MCF 10A (cell line): ENCODE results near the gene POP7. TPM values are rescaled to one million over a fixed set of nuclear protein-coding genes. Genes with fewer than 3 reads are reported as not detected.

Source experiments
- BruUV-seq: library from RNA; stranded (reverse); fragments of 400-500 nt; replicated peaks from 2 replicates; lab custom pipeline; 2021; lab: Mats Ljungman, UMichigan
- CTCF ChIA-PET: fragments of 300-600 bp; sonication (Branson Sonifier 250); formaldehyde crosslinking; extraction: SDS; loops from one replicate; lab custom pipeline; 2021; ENCODE audit warnings: antibody characterized with exemption, inconsistent platforms; lab: Yijun Ruan, JAX
- POLR2A ChIA-PET: fragments of 300-600, 350-650 bp; sonication (Branson Sonifier 250); formaldehyde crosslinking; extraction: SDS; loops from one replicate; lab custom pipeline; 2020; ENCODE audit warnings: antibody characterized with exemption, inconsistent platforms; lab: Yijun Ruan, JAX
- DNase-seq: peaks from one replicate; pipeline ENCODE4 v3.0.0-alpha.2; 2018; ENCODE audit not compliant: unreplicated experiment
- H3K27ac Mint-ChIP-seq: one replicate; pipeline ENCODE4 v1.8.0; 2022; ENCODE audit warnings: mild to moderate bottlenecking, low read depth, mixed read lengths; ENCODE audit not compliant: unreplicated experiment
- H3K27me3 Mint-ChIP-seq: one replicate; pipeline ENCODE4 v1.8.0; 2022; ENCODE audit warnings: mixed read lengths; ENCODE audit not compliant: insufficient read depth, unreplicated experiment
- H3K36me3 Mint-ChIP-seq: one replicate; pipeline ENCODE4 v1.8.0; 2022; ENCODE audit warnings: mild to moderate bottlenecking, moderate library complexity, mixed read lengths; ENCODE audit not compliant: insufficient read depth, unreplicated experiment
- H3K4me1 Mint-ChIP-seq: one replicate; pipeline ENCODE4 v1.8.0; 2022; ENCODE audit warnings: mixed read lengths; ENCODE audit not compliant: insufficient read depth, unreplicated experiment
- H3K4me3 Mint-ChIP-seq: one replicate; pipeline ENCODE4 v1.8.0; 2022; ENCODE audit warnings: mild to moderate bottlenecking, moderate library complexity, mixed read lengths; ENCODE audit not compliant: unreplicated experiment
- H3K9me3 Mint-ChIP-seq: one replicate; pipeline ENCODE4 v1.8.0; 2022; ENCODE audit warnings: mixed read lengths; ENCODE audit not compliant: unreplicated experiment
- intact Hi-C: fragments of 100-400 bp; cut with micrococcal nuclease; formaldehyde crosslinking; loops from 2 replicates; pipeline ENCODE4 v1.14.1; 2022
- total RNA-seq: library from RNA; stranded (reverse); gene quantifications from 2 replicates; pipeline ENCODE4 v1.2.3, GENCODE V29; 2022
- TF ChIP-seq, protein P1 (sequence below): fragments of 200-600 bp; IDR thresholded peaks from one replicate; pipeline ENCODE4 v1.8.0; 2022; ENCODE audit warnings: antibody characterized with exemption, mild to moderate bottlenecking; ENCODE audit not compliant: unreplicated experiment

The POP7 gene
- total RNA-seq, 1 experiment from 2014 or later = 59.2 TPM

DNA sequence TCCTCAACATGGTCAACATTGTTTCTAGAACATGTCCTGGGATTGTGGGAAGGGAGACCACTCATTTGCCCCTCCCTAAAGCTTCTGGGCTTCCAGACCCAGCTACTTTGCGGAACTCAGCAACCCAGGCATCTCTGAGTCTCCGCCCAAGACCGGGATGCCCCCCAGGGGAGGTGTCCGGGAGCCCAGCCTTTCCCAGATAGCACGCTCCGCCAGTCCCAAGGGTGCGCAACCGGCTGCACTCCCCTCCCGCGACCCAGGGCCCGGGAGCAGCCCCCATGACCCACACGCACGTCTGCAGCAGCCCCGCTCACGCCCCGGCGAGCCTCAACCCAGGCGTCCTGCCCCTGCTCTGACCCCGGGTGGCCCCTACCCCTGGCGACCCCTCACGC is 14.4 kb downstream of the POP7 start, which contains the start of gene EPO:
Gene EPO, plus strand, starts transcription at position 190 of the 392 bp plus-strand sequence. CDS start 513 bp downstream, outside the sequence.
- ChIA-PET POLR2A (interaction anchor here (0.7 to 2.3 kb wide), 3 partner anchors 14 to 132 kb away, joined by 3 to 9 read pairs (median 4); partner anchors contain the start of genes POP7 and SLC12A9), CTCF (interaction anchor here (0.6 to 3.5 kb wide), 9 partner anchors 14 to 1552 kb away, joined by 3 to 31 read pairs (median 4); partner anchors contain the start of genes POP7 and SLC12A9)
- Mint-ChIP-seq H3K9me3 (no peaks in the 10 kb centered on the region), H3K4me3 (no peak within 1 kb of the TSS), H3K27ac (no peak within 1 kb of the TSS), H3K36me3 (no peaks in the 10 kb centered on the region), H3K4me1 (peaks cover 3% of the 10 kb centered on the region), H3K27me3 (peaks cover 48% of the 10 kb centered on the region)
- TF ChIP-seq, protein P1, sequence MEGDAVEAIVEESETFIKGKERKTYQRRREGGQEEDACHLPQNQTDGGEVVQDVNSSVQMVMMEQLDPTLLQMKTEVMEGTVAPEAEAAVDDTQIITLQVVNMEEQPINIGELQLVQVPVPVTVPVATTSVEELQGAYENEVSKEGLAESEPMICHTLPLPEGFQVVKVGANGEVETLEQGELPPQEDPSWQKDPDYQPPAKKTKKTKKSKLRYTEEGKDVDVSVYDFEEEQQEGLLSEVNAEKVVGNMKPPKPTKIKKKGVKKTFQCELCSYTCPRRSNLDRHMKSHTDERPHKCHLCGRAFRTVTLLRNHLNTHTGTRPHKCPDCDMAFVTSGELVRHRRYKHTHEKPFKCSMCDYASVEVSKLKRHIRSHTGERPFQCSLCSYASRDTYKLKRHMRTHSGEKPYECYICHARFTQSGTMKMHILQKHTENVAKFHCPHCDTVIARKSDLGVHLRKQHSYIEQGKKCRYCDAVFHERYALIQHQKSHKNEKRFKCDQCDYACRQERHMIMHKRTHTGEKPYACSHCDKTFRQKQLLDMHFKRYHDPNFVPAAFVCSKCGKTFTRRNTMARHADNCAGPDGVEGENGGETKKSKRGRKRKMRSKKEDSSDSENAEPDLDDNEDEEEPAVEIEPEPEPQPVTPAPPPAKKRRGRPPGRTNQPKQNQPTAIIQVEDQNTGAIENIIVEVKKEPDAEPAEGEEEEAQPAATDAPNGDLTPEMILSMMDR = no peak
- DNase-seq = no peak
- intact Hi-C loops = loop anchor here (1.0 to 10.0 kb wide), 2 partner anchors 132 to 335 kb away; partner anchors contain the start of gene SLC12A9
- no TSS peak for BruUV-seq

DNA sequence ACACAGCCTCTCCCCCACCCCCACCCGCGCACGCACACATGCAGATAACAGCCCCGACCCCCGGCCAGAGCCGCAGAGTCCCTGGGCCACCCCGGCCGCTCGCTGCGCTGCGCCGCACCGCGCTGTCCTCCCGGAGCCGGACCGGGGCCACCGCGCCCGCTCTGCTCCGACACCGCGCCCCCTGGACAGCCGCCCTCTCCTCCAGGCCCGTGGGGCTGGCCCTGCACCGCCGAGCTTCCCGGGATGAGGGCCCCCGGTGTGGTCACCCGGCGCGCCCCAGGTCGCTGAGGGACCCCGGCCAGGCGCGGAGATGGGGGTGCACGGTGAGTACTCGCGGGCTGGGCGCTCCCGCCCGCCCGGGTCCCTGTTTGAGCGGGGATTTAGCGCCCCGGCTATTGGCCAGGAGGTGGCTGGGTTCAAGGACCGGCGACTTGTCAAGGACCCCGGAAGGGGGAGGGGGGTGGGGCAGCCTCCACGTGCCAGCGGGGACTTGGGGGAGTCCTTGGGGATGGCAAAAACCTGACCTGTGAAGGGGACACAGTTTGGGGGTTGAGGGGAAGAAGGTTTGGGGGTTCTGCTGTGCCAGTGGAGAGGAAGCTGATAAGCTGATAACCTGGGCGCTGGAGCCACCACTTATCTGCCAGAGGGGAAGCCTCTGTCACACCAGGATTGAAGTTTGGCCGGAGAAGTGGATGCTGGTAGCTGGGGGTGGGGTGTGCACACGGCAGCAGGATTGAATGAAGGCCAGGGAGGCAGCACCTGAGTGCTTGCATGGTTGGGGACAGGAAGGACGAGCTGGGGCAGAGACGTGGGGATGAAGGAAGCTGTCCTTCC is 15.0 kb downstream of the POP7 start:
- H3K36me3 Mint-ChIP-seq = no peaks in the 10 kb centered on the region
- no TSS peak for BruUV-seq
- TF ChIP-seq, protein P1 = no peak
- H3K4me3 Mint-ChIP-seq = no peak overlapping the region
- no peaks in the 10 kb centered on the region for H3K9me3 Mint-ChIP-seq
- H3K27me3 Mint-ChIP-seq = peaks cover 48% of the 10 kb centered on the region
- POLR2A ChIA-PET = interaction anchor here (0.6 to 1.3 kb wide), 2 partner anchors 58 to 132 kb away, joined by 3 to 4 read pairs; partner anchors contain the start of gene SLC12A9
- intact Hi-C loops = loop anchor here (1.0 to 10.0 kb wide), 2 partner anchors 131 to 334 kb away; partner anchors contain the start of gene SLC12A9
- no peak for DNase-seq
- no peak overlapping the region for H3K27ac Mint-ChIP-seq
- CTCF ChIA-PET = interaction anchor here (0.6 to 3.5 kb wide), 5 partner anchors 15 to 1552 kb away, joined by 3 to 31 read pairs (median 5); partner anchors contain the start of genes POP7 and SLC12A9
- H3K4me1 Mint-ChIP-seq = peaks cover 8% of the 10 kb centered on the region

DNA sequence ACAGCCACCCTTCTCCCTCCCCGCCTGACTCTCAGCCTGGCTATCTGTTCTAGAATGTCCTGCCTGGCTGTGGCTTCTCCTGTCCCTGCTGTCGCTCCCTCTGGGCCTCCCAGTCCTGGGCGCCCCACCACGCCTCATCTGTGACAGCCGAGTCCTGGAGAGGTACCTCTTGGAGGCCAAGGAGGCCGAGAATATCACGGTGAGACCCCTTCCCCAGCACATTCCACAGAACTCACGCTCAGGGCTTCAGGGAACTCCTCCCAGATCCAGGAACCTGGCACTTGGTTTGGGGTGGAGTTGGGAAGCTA is 15.5 kb downstream of the POP7 start:
- ChIA-PET POLR2A (no interaction called here), CTCF (interaction anchor here (0.5 to 3.5 kb wide), 4 partner anchors 17 to 1016 kb away, joined by 3 to 31 read pairs (median 8); partner anchors contain the start of gene SLC12A9)
- no peaks in the 10 kb centered on the region for H3K9me3 Mint-ChIP-seq
- intact Hi-C loops = loop anchor here (10.0 kb wide), 1 partner anchor 333 kb away; no protein-coding TSS in a partner anchor
- TF ChIP-seq, protein P1 = no peak
- peaks cover 48% of the 10 kb centered on the region for H3K27me3 Mint-ChIP-seq
- no peak overlapping the region for H3K27ac Mint-ChIP-seq
- peaks cover 12% of the 10 kb centered on the region for H3K4me1 Mint-ChIP-seq
- no peak overlapping the region for H3K4me3 Mint-ChIP-seq
- DNase-seq = no peak
- no TSS peak for BruUV-seq
- no peaks in the 10 kb centered on the region for H3K36me3 Mint-ChIP-seq
